ENCODE results near the gene GPR39. TPM values are rescaled to one million over a fixed set of nuclear protein-coding genes. Genes with fewer than 3 reads are reported as not detected.

Gene GPR39
- total and polyA plus RNA-seq, 7 donors, result 0.05 to 0.08 TPM; not detected in 5

GRCh38 chr2:132538331-132538855, 121.8 kb downstream of the GPR39 start:
- Histone ChIP-seq H3K36me3 (ENCODE audit: insufficient read depth in 1 of 2, low read depth in 1 of 2) (no peaks in the 10 kb centered on the region), H3K9me3 (peaks cover 13% of the 10 kb centered on the region), H3K4me1 (no peaks in the 10 kb centered on the region), H3K27me3 (ENCODE audit: insufficient read depth in 3 of 3, low read length in 2 of 3) (no peaks in the 10 kb centered on the region), H3K4me3 (no peak overlapping the region), H3K27ac (no peak overlapping the region)
- WGBS, 3 donors, result 33 to 45% (median 37%) methylated on average over 4 of the region's 4 CpGs
- ATAC-seq (no peak), DNase-seq (no peak)
- intact Hi-C loops (cut with DNase I), result no loop called here
- TF ChIP-seq, protein P1, sequence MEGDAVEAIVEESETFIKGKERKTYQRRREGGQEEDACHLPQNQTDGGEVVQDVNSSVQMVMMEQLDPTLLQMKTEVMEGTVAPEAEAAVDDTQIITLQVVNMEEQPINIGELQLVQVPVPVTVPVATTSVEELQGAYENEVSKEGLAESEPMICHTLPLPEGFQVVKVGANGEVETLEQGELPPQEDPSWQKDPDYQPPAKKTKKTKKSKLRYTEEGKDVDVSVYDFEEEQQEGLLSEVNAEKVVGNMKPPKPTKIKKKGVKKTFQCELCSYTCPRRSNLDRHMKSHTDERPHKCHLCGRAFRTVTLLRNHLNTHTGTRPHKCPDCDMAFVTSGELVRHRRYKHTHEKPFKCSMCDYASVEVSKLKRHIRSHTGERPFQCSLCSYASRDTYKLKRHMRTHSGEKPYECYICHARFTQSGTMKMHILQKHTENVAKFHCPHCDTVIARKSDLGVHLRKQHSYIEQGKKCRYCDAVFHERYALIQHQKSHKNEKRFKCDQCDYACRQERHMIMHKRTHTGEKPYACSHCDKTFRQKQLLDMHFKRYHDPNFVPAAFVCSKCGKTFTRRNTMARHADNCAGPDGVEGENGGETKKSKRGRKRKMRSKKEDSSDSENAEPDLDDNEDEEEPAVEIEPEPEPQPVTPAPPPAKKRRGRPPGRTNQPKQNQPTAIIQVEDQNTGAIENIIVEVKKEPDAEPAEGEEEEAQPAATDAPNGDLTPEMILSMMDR (IDR thresholded peaks at IDR 0.05), result no peak

DNA sequence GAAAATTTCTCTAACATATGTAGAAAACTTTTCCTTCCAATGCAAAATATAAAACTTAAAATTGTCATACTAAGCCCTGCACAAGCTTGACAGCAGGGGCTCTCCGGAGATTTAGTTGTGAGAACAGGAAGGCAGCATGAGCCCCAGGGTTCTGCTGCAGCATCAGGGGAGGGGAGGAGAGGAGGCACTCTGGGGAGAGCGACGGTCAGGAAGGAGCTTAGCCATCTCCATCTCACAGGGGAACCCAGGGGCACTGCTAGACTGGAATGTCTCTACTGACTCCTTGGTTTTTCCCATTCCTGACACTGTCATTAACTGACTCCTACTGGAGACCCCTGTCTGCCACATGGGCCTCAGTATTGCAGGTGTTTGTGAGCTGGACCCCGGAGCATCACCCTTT, 123.6 kb downstream of the GPR39 start:
- no peaks in the 10 kb centered on the region for H3K27me3 ChIP-seq (ENCODE audit: insufficient read depth in 3 of 3, low read length in 2 of 3)
- ATAC-seq (no peak), DNase-seq (no peak)
- H3K4me1 ChIP-seq, result no peaks in the 10 kb centered on the region
- peaks cover 16% of the 10 kb centered on the region for H3K9me3 ChIP-seq
- H3K27ac ChIP-seq, result no peak overlapping the region
- TF ChIP-seq, protein P1 (IDR thresholded peaks at IDR 0.05), result no peak
- no peaks in the 10 kb centered on the region for H3K36me3 ChIP-seq (ENCODE audit: insufficient read depth in 1 of 2, low read depth in 1 of 2)
- WGBS, 3 donors, result 48 to 57% (median 57%) methylated on average over 4 of the region's 4 CpGs
- intact Hi-C loops (cut with DNase I), result no loop called here
- H3K4me3 ChIP-seq, result no peak overlapping the region

DNA sequence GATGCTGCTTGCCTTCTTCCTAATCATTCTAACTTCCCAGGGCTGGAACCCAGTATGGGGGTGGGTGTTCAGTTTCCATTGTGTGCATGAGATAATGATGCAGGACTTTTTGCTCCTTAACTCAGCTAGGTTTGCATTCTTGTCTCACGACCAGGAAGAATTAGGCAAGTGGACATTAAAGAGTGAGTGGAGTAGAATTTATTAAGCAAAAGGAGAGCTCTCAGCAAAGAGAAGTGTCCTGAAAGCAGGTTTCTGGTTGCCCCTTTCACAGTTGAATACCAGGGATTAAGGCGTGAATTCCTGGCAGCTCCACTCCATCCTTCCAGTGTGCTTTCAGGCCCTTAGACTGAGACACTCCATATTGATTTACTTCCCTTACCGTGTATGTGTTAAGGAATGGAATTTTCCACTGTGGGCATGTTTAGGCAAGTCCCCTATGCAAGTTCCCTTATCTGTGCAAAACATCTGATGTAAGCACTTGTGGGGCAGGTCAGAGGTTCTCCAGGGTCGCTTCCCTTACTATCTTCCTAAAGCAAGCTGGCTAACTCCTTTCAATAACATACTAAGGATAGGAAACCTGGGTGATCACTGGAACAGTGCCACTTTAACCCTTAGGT, 126.5 kb downstream of the GPR39 start:
- WGBS, 3 donors, result 50 to 62% (median 52%) methylated on average over 4 of the region's 4 CpGs
- ATAC-seq (no peak), DNase-seq (no peak)
- H3K27me3 ChIP-seq (ENCODE audit: insufficient read depth in 3 of 3, low read length in 2 of 3), result no peaks in the 10 kb centered on the region
- no peaks in the 10 kb centered on the region for H3K4me1 ChIP-seq
- intact Hi-C loops (cut with DNase I), result no loop called here
- H3K9me3 ChIP-seq, result peaks cover 11% of the 10 kb centered on the region
- no peaks in the 10 kb centered on the region for H3K36me3 ChIP-seq (ENCODE audit: insufficient read depth in 1 of 2, low read depth in 1 of 2)
- TF ChIP-seq, protein P1 (IDR thresholded peaks at IDR 0.05), result no peak
- H3K4me3 ChIP-seq, result no peak overlapping the region
- H3K27ac ChIP-seq, result no peak overlapping the region

DNA sequence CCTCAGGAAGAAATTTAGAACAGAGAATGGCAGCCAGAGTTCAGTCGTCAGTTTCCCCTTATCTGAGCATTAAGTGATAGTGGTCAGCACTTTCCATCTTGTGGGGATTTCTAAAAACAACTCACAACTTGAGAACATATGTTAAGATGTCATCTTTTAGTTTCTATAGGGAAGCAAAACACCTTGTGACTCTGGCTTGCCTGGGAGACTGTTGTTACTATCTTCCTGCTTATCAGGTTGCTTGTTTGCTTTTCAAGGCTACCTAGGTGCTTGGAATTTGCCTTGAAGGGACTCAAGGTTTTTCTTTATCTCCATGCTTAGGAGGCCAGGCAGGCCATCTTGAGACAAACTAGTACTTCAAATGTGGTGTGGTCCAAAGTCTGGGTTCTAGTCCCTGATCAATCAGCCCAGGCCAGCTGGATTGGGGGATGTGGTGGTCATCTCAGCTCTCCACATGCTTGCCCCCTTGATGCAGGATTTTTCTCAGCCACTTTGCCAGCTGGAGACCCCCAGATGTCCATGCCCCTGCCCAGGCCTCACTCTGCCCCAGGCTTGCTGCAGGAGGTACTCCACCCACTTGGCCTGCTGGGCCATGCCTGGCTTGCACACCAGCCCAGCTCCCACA, 127.5 kb downstream of the GPR39 start:
- Histone ChIP-seq H3K27me3 (ENCODE audit: insufficient read depth in 3 of 3, low read length in 2 of 3) (no peaks in the 10 kb centered on the region), H3K27ac (no peak overlapping the region), H3K9me3 (peaks cover 11% of the 10 kb centered on the region), H3K4me1 (no peaks in the 10 kb centered on the region), H3K4me3 (no peak overlapping the region), H3K36me3 (ENCODE audit: insufficient read depth in 1 of 2, low read depth in 1 of 2) (no peaks in the 10 kb centered on the region)
- 68 to 78% (median 70%) methylated on average over 1 of the region's 1 CpG for WGBS, 3 donors
- ATAC-seq (no peak), DNase-seq (no peak)
- TF ChIP-seq, protein P1 (IDR thresholded peaks at IDR 0.05), result no peak
- intact Hi-C loops (cut with DNase I), result no loop called here
